ENCODE measurements around the gene AEN.
"Not testable (repeated sequence)": the region's sequence is repeated elsewhere in the genome, so short reads cannot be mapped to it uniquely, and the experiment has no call there.

AEN gene

DNA sequence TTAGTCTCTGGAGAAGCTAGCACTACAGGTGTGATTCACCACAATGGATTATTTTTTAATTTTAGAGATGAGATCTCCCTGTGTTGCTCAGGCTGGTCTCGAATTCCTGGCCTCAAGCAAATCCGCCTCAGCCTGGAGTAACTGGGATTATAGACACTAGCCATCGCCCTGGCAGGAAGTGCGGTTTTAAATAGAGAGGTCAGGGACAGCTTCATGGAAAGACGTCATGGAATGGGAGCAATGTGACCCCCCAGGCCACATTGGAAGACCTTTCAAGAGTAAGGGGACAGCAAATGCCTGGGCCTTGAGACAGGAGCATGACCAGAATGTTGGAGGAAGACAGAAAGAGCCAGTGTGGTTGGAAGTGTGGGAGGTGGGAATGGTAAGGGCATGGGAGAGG, 15.5 kb downstream of the AEN start:
- no peak for DNase-seq (ENCODE audit: low read depth)

DNA sequence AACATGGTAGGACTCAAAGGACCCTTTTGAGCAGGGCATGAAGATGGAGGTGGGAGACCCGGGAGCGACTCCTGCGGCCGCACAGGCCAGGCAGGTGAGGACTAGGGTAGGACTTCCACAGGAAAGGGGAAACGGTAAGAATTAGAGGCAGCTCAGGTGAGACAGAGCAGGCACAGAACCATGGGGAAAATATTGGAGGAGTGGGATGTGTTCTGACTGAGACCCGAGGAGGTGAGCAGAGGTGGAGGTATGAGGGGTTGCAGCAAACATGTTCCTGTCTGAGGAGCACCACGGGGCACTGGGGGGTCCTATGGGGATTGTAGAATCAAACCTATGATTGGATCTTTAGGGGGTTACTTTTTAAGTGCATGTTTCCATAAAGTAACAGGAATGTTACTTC, 16.3 kb downstream of the AEN start:
- TF ChIP-seq, protein P1, sequence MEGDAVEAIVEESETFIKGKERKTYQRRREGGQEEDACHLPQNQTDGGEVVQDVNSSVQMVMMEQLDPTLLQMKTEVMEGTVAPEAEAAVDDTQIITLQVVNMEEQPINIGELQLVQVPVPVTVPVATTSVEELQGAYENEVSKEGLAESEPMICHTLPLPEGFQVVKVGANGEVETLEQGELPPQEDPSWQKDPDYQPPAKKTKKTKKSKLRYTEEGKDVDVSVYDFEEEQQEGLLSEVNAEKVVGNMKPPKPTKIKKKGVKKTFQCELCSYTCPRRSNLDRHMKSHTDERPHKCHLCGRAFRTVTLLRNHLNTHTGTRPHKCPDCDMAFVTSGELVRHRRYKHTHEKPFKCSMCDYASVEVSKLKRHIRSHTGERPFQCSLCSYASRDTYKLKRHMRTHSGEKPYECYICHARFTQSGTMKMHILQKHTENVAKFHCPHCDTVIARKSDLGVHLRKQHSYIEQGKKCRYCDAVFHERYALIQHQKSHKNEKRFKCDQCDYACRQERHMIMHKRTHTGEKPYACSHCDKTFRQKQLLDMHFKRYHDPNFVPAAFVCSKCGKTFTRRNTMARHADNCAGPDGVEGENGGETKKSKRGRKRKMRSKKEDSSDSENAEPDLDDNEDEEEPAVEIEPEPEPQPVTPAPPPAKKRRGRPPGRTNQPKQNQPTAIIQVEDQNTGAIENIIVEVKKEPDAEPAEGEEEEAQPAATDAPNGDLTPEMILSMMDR (IDR thresholded peaks at IDR 0.05; ENCODE audit: control insufficient read depth, insufficient read depth, low read depth, low read length, missing control alignments): no peak
- no peak overlapping the region for H3K4me3 ChIP-seq (ENCODE audit: control insufficient read depth, low read depth, low read length)
- no peak for DNase-seq (ENCODE audit: low read depth)

More for the DNA sequence above, 15.5 kb downstream of the AEN start:
- no peak overlapping the region for H3K4me3 ChIP-seq (ENCODE audit: control insufficient read depth, low read depth, low read length)
- TF ChIP-seq, protein P1 (IDR thresholded peaks at IDR 0.05; ENCODE audit: control insufficient read depth, insufficient read depth, low read depth, low read length, missing control alignments): no peak

DNA sequence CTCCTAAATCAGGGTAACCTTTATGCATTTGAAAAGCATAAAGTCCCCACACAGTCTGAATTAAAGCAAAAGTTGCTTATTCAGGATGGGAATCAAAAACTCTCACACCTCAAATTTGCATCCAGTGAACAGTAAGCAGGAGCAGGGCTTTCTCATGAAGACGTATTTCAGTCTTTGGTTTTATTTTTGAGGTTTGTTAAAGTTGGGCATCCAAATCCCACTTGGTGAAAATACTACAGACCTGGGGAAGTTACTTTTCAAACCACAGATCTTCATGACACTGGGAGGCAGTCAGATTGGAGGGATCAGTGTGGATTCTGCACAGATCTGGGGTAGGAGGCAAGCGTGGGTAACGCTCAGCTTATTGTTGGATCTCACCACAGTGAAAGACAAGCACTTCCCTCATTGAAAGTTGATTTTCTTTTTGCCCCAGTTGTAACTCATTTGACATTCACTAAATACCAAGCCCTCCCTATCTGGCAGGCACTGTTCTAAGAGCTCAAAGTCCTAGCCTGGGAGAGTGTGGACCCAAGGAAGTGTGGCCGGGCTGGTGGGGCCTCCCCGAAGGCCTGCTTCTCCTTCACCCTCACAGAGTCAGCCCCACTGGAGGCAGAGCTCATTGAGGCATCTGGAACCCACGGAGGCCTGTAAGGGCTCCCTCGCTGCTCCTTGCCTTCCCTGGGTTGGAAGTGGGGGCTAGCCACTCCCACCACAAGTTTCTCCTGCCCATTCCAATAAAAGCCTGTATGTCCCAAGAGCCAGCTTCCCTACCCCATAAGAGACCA, 16.9 kb downstream of the AEN start:
- H3K4me3 ChIP-seq (ENCODE audit: control insufficient read depth, low read depth, low read length): peak overlapping the region; percentile 46
- TF ChIP-seq, protein P1 (IDR thresholded peaks at IDR 0.05; ENCODE audit: control insufficient read depth, insufficient read depth, low read depth, low read length, missing control alignments): no peak
- no peak for DNase-seq (ENCODE audit: low read depth)

DNA sequence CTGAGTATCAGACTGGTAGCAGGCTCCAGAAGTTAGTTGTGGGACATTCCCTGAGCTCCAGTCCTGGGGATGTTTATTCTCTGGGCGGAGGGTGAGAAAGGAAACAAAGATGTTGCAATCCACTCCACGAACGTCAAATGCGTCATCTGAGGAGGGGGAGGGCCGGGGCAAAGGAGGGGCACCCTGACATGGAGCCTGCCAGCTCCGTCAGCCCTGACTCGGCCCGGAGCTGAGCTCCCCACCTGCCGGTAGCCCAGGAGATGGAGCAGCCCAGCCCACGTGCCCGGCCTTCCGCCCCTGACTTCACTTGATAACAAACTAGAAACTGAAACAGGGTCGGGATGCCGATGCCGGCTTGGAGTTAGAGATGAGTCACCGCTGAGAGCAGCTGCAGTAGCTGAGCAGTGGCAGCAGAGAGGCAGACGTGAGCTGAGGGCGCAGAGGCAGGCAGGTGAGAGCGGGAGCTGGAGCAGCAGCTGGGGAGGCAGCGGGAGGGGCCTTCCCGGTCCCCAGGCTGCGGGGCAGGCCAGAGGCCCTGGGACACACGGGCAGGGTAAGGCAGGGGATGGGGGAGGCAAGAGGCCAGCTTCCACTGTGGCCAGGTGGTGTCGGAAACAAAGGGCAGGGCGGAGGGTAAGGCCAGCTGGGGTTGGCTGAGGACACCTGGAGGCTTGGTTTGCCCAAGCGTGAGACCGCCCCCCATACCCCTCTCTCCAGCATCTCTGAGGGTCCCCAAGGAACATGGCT, 17.7 kb downstream of the AEN start, which contains the start of gene ISG20:
TSS of gene ISG20 (plus strand) at position 391 of the 747 bp plus-strand sequence. CDS start at position 742, 351 bp downstream.
- DNase-seq (ENCODE audit: low read depth): peak; percentile 87
- H3K4me3 ChIP-seq (ENCODE audit: control insufficient read depth, low read depth, low read length): peak within 1 kb of the TSS; percentile 46
- TF ChIP-seq, protein P1 (IDR thresholded peaks at IDR 0.05; ENCODE audit: control insufficient read depth, insufficient read depth, low read depth, low read length, missing control alignments): peak; percentile 36

DNA sequence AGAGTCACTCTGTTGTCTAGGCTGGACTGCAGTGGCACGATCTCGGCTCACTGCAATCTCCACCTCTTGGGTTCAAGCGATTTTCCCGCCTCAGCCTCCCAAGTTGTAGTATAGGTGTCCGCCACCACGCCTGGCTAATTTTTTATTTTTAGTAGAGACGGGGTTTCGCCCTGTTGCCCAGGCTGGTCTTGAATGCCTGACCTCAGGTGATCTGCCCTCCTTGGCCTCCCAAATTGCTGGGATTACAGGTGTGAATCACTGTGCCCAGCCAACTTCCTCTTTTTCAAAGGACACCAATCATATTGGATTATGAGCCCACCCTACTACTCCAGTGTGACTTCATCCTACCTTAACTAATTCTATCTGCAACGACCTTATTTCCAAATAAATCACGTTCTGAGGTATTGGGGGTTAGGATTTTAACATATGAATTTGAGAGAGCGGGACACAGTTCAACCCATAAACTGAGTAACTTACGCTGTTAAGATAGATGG, 20.9 kb downstream of the AEN start:
- TF ChIP-seq, protein P1 (IDR thresholded peaks at IDR 0.05; ENCODE audit: control insufficient read depth, insufficient read depth, low read depth, low read length, missing control alignments): no peak
- no peak overlapping the region for H3K4me3 ChIP-seq (ENCODE audit: control insufficient read depth, low read depth, low read length)
- no peak for DNase-seq (ENCODE audit: low read depth)

DNA sequence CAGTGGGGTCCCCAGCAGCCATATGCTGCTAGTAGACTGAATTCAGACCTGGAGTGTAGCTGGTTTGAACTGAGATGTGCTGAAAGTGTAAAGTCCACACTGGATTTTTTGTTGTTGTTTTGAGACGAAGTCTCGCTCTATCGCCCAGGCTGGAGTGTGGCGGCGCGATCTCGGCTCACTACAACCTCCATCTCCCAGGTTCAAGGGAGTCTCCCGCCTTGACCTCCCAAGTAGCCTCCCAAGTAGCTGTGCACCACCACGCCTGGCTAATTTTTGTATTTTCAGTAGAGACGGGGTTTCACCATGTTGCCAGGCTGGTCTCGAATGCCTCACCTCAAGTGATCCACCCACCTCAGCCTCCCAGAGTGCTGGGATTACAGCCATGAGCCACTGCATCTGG, 21.4 kb downstream of the AEN start:
- not testable (repeated sequence) for DNase-seq (ENCODE audit: low read depth); H3K4me3 ChIP-seq (ENCODE audit: control insufficient read depth, low read depth, low read length)

DNA sequence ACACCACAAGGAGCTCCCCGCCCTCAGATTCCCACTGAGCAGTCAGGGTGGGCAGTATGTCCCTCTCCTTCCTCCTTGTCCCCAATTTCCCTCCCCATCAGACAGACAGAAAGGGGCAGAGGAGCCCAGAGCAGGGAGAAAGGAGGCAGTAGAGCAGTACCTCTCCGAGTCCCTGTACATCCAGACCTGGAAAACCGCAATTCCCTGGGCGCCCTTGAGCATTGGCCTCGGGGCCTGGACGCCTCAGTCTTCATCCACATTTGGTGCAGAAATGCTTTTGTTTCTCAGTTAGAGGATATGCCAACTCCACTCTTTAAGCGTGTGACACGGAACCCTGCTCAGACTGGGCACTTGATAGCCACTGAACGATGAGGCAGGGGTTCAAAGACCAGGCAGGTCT, 23.6 kb downstream of the AEN start:
- no peak overlapping the region for H3K4me3 ChIP-seq (ENCODE audit: control insufficient read depth, low read depth, low read length)
- no peak for DNase-seq (ENCODE audit: low read depth)
- TF ChIP-seq, protein P1 (IDR thresholded peaks at IDR 0.05; ENCODE audit: control insufficient read depth, insufficient read depth, low read depth, low read length, missing control alignments): no peak

Data from AG09309 (cell line).